Mononuclear cell (primary cell): ENCODE results near the gene MIDN. TPM values are rescaled to one million over a fixed set of nuclear protein-coding genes. Genes with fewer than 3 reads are reported as not detected.

Experiments
- H3K27me3 ChIP-seq: 2 replicates; pipeline ENCODE4 v1.6.0; 2011; ENCODE audit warnings: low read length, control low read depth; ENCODE audit not compliant: insufficient read depth
- H3K4me1 ChIP-seq: 2 replicates; pipeline ENCODE4 v1.5.1; 2011; ENCODE audit warnings: mild to moderate bottlenecking, low read length, control low read depth; ENCODE audit not compliant: insufficient read depth
- H3K4me3 ChIP-seq: 2 replicates; pipeline ENCODE4 v1.5.1; 2011; ENCODE audit warnings: mild to moderate bottlenecking, low read length, moderate library complexity
- H3K9me3 ChIP-seq: 2 replicates; pipeline ENCODE4 v1.5.1; 2011; ENCODE audit warnings: low read depth, mild to moderate bottlenecking, control low read depth, low read length
- total RNA-seq: library from RNA; depleted of rRNA; stranded (reverse); fragments of >200 nt; gene quantifications from one replicate; pipeline ENCODE4 v1.2.3, GENCODE V29; 2012

Gene MIDN
- total RNA-seq, 1 donor, result 67.0 TPM

DNA sequence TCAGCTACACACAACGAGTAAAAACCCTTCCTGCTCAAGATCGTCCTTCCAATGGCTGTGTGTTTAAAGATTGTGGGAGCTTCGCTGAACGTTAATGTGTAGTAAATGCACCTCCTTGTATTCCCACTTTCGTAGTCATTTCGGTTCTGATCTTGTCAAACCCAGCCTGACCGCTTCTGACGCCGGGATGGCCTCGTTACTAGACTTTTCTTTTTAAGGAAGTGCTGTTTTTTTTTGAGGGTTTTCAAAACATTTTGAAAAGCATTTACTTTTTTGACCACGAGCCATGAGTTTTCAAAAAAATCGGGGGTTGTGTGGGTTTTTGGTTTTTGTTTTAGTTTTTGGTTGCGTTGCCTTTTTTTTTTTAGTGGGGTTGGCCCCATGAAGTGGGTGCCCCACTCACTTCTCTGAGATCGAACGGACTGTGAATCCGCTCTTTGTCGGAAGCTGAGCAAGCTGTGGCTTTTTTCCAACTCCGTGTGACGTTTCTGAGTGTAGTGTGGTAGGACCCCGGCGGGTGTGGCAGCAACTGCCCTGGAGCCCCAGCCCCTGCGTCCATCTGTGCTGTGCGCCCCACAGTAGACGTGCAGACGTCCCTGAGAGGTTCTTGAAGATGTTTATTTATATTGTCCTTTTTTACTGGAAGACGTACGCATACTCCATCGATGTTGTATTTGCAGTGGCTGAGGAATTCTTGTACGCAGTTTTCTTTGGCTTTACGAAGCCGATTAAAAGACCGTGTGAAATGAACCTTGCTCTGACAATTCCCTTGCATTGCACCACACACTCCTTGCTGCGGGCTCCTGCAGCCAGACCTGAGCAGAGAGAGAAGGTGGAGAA is 24.3 kb downstream of the MIDN start:
- Histone ChIP-seq H3K4me3 (no peak overlapping the region), H3K9me3 (no peaks in the 10 kb centered on the region), H3K27me3 (no peaks in the 10 kb centered on the region)

DNA sequence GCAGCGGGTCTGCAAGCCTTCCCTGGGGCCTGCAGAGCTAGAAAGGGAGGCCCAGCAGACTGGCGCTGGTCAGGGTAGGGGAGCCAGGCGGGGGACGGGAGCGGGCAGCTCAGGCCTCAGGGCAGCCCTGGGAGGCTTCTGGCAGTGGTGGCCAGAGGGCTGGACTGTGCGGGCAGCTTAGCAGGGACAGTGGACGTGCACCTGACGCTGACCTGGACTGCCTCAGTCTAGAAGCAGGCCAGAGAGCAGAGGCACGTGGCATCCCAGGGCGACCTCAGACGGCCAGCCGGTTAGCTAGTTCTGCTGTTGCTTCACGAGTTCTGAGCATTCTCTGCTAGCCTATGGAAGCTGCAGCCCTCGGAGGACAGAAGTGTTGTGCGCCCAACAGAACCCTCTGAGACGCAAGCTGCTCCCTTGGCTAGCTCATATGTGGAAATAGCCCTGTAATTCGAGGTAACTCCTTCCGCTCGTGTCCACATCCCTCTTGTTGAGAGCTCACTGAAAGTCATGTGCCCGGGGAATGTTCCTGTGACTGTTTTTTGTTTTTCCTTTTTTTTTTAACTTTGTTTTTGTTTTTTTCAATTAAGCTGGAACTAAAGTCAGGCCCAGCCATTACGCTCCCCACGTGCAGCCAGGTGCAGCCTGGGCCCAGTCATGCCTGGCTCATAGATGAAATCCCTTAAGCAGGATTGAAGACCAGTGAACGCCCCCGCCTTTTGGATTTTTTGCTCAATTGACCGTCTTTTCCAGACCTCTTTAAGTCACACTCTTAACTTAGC is 25.1 kb downstream of the MIDN start:
- Histone ChIP-seq H3K4me1 (peaks cover 76% of the 10 kb centered on the region), H3K9me3 (no peaks in the 10 kb centered on the region), H3K27me3 (no peaks in the 10 kb centered on the region), H3K4me3 (no peak overlapping the region)

More for the DNA sequence above, 24.3 kb downstream of the MIDN start:
- peaks cover 84% of the 10 kb centered on the region for H3K4me1 ChIP-seq

DNA sequence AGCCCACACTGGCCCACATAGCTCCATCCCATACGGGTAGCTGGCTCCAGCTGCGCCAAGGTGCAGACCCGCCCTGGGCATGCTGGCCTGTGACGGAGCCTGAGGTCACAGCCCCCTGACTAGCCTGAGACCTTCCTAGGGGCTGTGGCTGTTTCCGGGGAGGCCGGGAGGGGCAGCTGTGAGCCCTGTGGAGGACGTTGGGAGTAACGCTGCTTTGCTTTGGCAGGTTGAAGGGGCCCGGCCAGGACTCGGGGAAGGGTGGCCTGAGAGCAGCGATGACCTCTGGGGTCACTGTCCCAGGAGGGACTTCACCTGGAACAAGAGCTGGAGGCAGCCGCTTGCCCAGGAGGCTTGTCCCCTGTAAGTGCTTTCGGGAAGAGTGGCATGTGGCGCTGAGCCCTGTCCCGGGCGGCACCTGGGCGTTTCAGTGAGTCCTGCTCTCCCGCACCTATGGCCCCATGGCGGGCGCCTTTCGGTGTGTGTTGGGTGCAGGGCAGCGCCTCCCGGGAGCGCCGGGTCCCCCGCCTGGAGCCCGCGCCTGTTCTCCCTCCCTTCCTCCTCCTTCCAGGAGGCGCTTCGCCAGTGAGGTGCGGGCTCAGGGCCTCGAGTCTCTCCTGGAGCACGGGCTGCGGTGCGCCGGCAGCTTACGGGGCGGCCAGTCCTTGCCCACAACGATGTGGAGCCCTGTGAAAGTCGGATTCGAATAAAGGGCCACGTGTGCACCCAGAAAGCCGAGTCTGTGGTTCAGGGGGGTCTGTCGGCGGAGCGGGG is 25.9 kb downstream of the MIDN start:
- no peak overlapping the region for H3K4me3 ChIP-seq
- no peaks in the 10 kb centered on the region for H3K9me3 ChIP-seq
- no peaks in the 10 kb centered on the region for H3K27me3 ChIP-seq
- peaks cover 71% of the 10 kb centered on the region for H3K4me1 ChIP-seq

DNA sequence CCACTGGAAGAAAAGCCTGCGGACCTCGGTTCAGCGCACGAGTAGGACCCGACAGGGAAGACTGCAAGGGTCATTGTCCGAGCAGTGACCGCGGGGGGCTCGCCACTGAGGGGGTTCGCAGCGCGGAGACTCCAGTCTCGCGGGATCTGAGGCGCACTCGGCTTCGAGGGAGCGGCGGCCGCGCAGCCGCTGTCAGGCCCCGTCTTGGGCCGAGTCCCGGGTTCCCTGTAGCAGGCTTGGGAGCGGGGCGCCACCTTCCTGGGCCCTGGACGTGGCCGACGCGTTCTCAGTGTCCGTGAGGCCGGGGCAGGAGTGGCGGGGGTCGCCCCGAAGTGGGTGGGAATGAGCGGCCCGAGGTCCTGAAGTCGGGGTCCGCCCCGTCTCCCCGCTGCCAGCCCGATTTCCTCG is 26.5 kb downstream of the MIDN start:
- no peaks in the 10 kb centered on the region for H3K9me3 ChIP-seq
- H3K27me3 ChIP-seq, result no peaks in the 10 kb centered on the region
- H3K4me3 ChIP-seq, result peak overlapping the region; percentile 61
- peaks cover 69% of the 10 kb centered on the region for H3K4me1 ChIP-seq

DNA sequence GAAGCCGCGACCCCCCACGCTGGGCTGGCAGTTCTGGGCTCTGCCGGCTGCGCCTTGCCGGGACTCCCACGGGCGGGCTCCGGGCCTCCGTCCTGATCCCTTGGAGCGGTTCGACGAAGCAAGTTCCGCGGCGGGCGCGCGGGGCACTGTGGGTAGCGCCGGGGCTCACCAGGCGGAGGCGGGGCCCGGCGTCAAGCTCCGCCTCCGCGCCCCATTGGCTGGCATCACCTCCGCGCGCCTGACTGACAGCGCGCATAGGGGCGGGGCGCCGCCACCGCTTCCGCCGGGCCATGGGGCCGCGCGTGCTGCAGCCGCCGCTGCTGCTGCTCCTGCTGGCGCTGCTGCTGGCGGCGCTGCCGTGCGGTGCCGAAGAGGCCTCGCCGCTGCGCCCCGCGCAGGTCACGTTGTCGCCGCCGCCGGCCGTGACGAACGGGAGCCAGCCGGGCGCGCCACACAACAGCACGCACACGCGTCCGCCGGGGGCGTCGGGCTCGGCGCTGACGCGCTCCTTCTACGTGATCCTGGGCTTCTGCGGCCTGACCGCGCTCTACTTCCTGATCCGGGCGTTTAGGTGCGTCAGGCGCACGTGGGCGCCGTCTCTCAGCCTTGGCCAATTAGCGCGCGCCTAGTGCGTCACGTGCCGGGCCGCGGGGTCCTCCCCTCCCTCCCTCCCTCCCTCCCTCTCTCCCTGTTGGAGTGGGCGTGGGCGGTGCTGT is 27.0 kb downstream of the MIDN start, which contains the start of gene FAM174C:
TSS of gene FAM174C (plus strand) at position 271 of the 716 bp plus-strand sequence. CDS start at position 291, 20 bp downstream.
- H3K9me3 ChIP-seq, result no peaks in the 10 kb centered on the region
- no peaks in the 10 kb centered on the region for H3K27me3 ChIP-seq
- H3K4me3 ChIP-seq, result peak within 1 kb of the TSS; percentile 61
- H3K4me1 ChIP-seq, result peaks cover 63% of the 10 kb centered on the region

DNA sequence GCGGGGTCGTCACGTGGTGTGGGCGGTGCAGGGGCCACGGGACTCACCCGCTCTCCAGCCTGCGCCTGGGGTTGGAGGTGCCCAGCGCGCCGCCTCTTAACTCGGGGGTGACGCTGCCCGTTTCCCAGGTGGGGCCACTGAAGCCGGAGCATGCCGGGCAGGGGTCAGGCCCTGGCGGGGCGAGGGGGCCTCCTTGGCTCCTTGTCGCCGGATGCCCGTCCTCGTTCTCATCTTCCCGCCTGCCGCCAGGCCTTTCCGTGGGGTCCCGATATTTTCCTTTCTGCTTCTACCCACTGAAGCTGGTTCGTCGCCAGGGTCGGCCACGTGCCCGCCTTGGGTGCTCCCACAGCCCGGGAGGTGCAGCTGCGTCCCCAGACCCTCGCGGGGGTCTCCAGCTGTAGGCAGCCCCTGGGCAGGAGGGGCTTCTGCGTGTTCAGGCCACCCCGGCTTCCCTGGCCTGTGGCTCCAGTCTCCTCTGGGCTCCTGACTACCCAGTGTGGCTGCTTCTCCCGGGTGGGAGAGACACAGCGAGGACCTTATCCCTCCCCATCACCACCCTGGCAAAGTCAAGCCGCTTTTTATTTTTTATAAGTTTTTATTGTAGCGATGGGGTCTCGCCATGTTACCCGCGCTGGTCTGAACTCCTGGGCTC is 27.7 kb downstream of the MIDN start:
- no peaks in the 10 kb centered on the region for H3K27me3 ChIP-seq
- H3K4me3 ChIP-seq, result peak overlapping the region; percentile 61
- H3K4me1 ChIP-seq, result peaks cover 56% of the 10 kb centered on the region
- no peaks in the 10 kb centered on the region for H3K9me3 ChIP-seq

DNA sequence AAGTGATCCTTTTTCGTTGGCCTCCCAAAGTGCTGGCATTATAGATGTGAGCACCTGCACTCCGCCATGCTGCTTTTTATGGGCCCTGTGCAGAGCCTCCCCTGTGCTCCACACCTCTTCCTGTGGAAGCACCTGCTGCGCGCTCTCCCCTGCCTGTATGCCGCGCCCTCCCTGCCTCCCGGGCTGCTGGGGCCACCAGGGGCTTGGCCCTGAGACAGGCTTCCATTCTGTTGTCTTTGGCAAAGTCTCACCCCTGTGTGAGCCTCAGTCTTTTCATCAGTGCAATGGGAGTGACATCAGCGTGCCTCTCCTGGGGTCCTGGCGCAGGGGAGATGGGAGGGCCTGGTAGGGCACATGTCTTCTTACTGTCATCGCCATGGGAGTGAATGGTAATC is 28.2 kb downstream of the MIDN start:
- H3K4me3 ChIP-seq, result peak overlapping the region; percentile 61
- peaks cover 51% of the 10 kb centered on the region for H3K4me1 ChIP-seq
- no peaks in the 10 kb centered on the region for H3K9me3 ChIP-seq
- no peaks in the 10 kb centered on the region for H3K27me3 ChIP-seq

DNA sequence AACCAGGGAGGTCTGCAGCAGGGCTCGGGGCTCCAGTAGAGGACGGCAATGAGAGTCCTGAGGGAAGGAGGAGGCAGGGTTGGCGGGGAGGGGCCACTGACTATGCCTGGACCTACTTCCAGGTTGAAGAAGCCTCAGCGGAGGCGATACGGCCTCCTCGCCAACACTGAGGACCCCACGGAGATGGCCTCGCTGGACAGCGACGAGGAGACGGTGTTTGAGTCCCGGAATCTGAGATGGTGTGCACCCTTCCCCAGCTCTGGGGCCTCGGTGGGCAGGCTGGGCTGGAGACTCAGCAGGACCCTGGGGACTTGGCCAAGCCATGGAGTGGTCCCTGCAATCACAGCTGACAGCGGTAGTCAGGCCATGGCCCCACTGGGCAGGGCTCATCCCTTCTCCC is 28.7 kb downstream of the MIDN start:
- no peaks in the 10 kb centered on the region for H3K9me3 ChIP-seq
- no peaks in the 10 kb centered on the region for H3K27me3 ChIP-seq
- peaks cover 47% of the 10 kb centered on the region for H3K4me1 ChIP-seq
- no peak overlapping the region for H3K4me3 ChIP-seq

DNA sequence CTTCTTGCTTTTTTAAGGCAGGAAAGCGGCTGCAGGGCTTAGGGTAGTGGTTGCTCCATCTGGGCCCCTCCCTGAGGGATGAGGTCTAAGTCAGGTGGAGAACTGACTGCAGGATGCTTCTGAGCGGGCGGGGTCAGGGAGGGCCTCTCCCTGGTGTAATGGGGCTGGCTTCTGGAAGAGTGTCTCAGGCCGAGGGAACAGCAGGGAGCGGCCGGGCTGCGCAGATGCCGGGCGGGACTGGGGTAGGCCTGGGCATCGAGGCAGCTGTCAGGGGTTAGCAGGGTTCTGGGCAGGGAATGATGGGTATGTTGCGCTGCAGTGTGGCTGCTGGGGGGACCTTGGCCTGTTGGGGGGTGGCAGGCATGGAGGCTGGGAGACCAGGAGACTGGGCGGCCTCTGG is 29.7 kb downstream of the MIDN start:
- no peak overlapping the region for H3K4me3 ChIP-seq
- no peaks in the 10 kb centered on the region for H3K27me3 ChIP-seq
- no peaks in the 10 kb centered on the region for H3K9me3 ChIP-seq
- H3K4me1 ChIP-seq, result peaks cover 37% of the 10 kb centered on the region

DNA sequence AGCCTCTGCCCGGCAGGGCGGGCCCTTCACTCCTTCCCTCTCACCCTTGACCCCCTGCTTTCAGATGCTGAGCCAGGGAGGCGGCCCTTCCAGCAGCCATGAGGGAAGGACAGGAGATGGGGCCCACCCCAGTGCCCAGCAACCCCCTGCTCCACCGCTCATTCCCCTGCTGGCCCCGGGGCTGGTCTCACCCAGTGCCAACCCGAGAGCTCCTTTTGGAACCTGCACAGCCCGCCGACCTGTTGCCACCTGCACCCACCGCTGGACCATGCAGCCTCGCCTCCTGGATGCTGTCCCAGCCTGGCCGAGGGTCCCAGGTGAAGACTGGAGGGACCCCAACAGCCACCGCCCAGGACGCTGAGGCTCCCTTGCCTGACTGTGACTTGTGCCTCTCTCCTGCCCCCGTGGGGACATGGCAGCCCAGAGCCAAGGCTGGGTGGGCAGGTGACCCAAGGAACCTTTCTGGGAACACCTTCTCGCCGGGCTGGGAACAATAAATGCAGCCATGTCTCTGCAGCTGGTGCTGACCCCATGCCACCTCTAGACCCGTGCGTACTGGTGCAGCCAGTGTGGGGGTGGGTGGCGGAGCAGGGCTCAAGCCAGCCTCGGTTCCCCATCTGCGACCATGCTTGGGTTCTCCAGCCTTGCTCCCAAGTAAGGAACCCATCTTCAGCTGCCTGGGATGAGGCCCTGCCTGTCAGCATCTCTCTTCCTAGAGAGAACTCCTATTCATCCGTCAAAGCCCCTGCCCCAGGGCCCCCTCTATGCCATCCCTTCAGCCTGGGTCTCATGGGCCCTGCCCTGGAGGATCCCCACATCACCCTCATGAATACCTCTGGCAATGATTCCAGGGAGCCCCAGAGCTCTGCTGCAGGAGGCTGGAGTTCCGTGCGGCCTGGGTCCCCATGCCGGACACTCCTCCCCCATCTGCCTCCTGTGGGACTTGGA is 30.6 kb downstream of the MIDN start:
- no peak overlapping the region for H3K4me3 ChIP-seq
- peaks cover under 1% of the 10 kb centered on the region for H3K27me3 ChIP-seq
- H3K4me1 ChIP-seq, result peaks cover 27% of the 10 kb centered on the region
- no peaks in the 10 kb centered on the region for H3K9me3 ChIP-seq

DNA sequence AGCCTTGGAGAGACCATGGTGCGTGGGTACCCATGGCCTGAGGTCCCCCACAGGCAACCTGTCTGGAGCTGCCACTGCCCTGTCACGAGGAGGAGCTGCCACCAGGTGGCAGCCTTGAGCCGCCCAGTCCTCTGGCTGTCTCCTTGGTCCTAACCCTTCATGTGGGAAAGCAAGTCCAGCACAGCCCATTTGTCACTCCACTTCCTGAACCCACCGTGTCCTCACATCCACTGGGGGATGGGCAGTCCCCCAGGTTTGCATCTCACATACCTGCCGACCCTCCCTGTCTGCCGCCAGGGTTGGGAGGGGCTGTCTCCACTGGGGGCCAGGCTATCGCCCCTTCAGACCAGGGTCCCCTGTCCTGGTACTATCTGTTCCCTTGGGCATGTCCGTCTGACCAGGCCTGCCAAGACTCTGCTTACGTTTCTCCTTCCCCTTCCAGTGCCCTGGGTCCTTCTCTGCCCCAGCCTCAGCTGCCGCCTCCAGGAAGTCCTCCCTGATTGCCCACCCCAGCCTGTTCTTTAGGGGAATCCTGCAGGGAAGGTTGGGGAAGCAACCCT is 31.5 kb downstream of the MIDN start:
- Histone ChIP-seq H3K27me3 (peaks cover 9% of the 10 kb centered on the region), H3K4me3 (no peak overlapping the region), H3K4me1 (peaks cover 19% of the 10 kb centered on the region), H3K9me3 (no peaks in the 10 kb centered on the region)

DNA sequence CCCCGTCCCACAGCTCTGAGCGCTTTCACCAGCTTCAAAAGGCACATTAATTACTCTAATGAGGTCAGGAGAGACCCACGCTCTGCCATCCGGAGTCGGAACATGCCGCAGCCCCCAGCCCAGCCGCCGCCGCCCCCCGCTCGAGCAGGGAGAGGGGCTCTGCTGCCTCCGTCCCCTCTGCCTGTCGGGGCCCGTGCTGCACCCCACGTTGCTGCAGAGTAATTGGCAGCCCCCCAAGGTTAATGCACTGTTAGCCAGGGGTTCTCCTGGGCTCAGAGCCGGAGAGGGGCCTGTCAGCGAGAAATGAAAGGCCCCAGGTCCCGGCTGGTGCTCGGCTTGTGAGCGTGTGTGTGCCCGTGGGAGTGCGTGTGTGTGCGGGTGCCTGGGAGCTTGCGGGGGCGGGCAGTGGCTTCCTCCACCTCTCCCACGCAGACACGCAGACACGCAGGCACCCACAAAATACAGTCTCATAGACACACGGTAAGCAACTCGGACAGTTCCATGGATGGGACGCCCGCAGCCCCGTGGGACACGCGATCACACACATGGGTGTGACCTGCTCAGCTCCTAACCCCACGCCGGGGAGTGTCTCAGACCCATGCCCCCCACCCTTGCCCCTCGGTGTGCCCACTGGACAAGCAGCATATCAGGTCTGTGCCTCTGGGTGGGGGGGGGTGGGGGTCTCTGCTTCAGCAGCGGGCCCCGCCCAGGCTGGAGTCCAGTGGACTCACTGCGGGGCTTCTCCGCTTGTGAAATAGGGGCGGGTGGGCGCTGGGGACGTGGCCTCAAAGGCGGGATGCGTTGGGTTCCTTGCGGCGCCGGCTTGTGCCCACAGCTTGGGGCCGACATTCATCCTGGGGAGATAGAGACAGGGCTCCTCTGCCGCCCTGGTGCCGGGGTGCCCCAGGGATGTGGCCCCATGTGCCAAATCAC is 32.5 kb downstream of the MIDN start:
- no peak overlapping the region for H3K4me3 ChIP-seq
- H3K9me3 ChIP-seq, result no peaks in the 10 kb centered on the region
- peaks cover 15% of the 10 kb centered on the region for H3K4me1 ChIP-seq
- H3K27me3 ChIP-seq, result peaks cover 14% of the 10 kb centered on the region
